NCI-H2227 (cell line): ENCODE measurements around the gene PRDM16.

Experiments used
- DNase-seq: peaks from one replicate; lab custom pipeline; 2025; ENCODE audit not compliant: unreplicated experiment; lab: John Stamatoyannopoulos, UW

PRDM16 gene

GRCh38 chr1:3250624-3251023 is 181.6 kb downstream of the PRDM16 start:
- no peak for DNase-seq

DNA sequence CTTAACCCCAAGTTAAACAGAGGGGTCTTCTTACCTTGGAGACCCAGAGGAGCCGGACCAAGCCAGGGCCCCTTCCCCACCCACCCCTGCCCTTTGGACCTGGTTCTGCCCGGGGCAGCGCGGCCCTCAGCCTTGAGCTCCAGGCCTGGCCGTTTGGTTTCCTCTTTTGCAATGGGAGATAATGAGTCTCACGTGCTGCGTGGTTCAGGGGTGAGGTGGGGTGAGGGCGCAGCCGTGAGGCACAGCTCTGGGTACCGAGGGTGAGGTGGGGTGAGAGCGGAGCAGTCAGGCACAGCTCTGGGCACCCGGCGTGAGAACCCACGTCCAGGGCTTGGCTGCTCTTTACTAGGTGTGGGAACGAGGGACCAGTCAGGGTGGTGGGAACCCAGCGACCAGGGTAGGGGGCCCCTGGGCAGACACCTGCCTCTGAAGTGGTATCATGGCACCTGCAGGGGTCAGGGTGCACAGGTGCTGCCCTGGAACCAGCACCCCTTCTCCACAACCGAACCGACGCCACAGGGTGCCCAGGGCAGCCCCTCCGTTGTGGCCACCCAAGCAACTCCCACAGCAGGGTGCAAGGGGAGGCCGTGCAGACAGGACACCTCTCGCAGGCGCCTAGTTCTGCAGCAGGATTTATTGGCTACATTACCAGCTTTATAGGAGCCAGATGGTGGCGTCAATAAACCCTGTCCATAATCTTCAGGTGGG is 182.2 kb downstream of the PRDM16 start:
- no peak for DNase-seq

DNA sequence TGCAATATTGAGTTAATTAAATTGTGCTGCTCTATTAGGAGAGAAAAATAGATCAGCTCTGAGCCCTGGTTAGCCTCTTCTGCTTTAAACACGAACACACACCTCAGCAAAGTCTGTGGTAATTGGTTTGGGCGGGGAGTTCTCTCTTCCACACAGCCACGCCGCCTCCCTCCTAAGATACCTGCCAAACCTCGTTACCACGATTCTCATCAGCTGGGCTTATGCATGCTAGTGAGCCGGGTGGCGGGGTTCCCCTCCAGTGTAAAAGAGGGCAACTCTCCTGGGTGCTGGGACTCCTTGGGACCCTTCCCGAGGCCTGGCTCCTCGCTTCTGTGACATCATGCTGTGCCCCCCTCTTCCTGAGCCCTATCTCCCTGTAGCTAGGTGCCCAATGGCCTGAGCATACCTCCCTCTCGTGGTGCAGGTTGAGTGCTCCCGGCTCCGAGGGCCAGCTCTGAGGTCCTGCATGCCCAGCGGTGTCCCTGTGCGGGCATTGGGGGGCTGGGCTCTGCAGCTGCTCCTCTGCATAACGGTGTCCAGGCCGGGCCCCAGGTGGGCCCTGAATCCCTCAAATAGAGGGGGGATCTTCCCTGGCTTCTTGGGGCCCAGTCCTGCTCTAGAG is 182.9 kb downstream of the PRDM16 start:
- DNase-seq = no peak

- DNase-seq = no peak
These were observed 186.7 kb downstream of the PRDM16 start for GRCh38 chr1:3255680-3256079.

GRCh38 chr1:3257788-3258187 is 188.8 kb downstream of the PRDM16 start:
- DNase-seq = no peak

DNA sequence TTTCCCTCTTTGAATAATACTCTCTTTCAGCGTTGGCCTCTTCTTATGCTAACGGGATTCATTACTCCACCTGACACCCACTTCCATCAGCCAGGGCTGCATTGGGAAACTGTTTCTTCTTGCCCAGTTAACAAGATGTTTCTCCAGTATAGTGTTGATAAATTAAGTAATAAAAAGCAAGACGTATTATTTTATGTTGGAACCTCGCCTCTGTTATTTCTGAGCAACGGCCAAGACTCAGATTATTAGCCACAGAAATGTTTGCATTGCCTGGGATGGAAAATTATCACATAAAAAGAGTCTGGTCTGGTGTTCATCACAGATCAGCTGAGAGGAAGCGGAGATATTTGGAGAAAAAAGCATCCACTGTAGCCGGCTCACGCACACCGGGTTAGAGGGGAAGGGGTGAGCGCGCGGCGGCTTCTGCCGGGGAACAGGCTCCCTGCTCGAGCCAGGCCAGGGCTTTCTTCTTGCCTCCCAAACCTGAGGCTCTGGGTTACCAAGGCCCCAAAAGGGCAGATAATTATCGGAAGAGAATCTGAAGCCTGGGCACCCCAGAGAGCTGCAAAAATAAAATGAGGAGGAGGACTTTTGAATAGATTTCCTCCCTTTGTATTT is 189.5 kb downstream of the PRDM16 start:
- no peak for DNase-seq

DNA sequence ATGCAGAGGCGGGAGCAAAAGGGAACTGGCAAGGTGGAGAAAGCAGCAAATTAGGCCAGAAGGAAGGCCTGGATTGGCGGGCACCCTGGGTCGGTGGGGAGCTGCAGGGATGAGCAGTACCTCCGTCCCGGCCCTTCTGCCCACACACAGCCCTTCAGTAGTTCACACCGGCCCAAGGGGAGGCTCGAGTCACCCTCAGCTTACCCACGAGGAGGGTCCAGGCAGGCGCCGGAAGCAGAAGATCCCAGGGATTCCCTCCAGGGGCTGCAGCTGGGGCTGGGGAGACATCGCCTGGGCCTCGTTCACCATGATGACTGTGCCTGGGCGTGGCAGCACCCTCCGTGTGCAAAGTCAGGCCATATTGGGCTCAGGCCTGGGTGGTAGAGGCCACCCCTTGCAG is 190.0 kb downstream of the PRDM16 start:
- no peak for DNase-seq

GRCh38 chr1:3261007-3261968 is 192.3 kb downstream of the PRDM16 start:
- DNase-seq = no peak

DNA sequence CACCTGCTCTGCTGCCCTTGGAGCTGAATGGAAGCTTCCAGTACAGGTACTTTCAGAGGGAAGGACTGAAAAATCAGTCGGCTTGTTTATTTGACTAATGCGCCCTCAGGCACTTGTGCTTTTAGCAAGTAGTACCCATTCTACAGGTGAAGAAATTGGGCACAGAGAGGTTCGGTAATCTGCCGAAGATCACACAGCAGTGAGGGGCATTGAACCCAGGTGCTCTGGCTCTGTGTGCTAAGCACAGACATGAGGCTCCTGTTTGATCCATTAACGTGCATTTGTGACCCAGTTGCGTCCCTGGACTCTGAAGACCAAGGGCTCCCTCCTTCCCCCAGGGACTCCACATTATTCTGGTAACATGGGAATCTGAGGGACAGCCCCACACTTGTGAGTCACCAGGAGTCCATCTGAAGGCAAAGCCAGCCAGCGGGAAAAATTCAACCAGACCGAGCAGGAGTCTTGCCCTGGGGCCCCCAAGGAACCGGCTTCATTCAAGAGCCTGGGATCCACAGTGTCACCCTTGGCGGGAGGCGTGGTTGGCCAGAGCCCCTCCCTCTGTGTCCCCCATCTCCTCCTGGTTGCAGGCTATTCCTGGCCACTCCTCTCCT is 193.1 kb downstream of the PRDM16 start:
- DNase-seq = no peak

GRCh38 chr1:3262681-3263286 is 193.8 kb downstream of the PRDM16 start:
- DNase-seq = no peak

GRCh38 chr1:3263790-3264189 is 194.8 kb downstream of the PRDM16 start:
- DNase-seq = no peak

GRCh38 chr1:3264456-3264855 is 195.5 kb downstream of the PRDM16 start:
- DNase-seq = no peak

DNA sequence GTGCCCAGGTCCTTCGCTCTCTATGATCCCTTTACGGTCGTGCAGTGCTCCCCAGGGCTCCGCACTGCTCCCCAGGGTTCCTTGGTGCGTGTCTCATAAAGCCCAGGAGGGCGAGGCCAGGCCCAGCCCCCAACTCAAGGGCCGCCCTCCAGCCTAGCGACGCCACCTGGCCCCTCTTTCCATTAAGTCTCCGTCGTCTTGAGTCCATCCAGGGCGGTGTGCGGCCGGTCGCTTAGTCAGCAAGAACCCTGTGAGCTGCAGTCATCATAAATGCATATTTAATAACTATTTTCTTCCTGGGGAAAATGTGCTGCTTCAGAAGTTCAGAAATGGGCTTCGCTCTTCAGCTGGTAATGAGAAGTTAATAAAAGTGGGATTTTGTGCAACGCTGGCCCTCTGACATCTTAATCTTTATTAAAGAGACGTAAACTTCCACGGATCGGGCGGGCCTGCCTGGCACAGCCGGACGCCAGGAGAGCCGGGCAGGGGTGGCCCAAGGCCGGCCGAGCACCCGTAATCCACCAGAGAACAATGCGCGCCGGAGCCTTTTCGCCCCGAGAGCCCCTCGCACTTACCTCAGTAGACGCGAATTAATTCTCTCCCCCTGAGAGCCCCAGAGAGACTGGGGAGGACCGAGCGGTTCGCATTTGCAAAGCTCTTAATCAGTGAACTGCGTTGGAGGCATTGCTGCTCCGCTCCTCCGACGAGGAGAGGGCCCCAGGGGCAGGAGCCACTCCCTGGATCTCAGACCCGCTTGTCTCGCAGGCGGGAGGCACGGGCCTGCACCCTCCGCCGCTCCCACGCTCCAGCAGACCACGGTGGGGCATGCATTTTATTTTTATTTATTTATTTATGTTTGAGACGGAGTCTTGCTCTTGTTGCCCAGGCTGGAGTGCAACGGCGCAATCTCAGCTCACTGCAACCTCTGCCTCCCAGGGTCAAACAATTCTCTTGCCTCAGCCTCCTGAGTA is 197.1 kb downstream of the PRDM16 start:
- no peak for DNase-seq

DNA sequence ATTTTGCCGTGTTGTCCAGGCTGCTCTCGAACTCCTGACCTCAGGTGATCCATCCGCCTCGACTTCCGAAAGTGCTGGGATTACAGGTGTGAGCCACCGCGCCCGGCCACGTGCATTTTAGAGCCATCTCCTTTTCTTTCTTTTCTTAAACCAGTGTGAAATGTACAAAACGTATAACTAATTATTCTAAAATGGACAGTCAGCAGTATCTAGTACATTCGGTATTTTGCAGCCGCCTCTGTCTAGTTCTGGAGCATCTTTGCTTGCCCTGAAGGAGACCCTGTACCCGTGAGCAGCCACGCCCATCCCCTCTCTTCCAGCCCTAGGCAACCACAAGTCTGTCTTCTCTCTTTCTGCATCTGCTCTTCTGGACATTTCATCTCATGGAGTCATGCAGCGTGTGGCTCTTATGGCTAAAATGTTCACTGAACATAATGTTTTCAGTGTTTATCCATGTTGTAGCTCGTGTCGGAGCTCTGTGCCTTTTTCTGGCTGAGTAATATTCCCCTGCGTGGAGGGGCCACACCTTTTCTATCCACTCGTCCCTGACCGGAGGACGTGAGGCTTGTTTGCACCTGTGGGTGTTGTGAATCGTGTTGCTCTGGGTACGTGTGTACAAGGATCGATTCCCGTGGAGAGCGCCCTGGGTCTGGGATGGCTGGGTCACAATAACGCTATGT is 198.0 kb downstream of the PRDM16 start:
- DNase-seq = no peak

- DNase-seq = no peak
These were observed 198.7 kb downstream of the PRDM16 start for GRCh38 chr1:3267550-3268270.

- DNase-seq = no peak
These were observed 199.3 kb downstream of the PRDM16 start for GRCh38 chr1:3268281-3268680.

DNA sequence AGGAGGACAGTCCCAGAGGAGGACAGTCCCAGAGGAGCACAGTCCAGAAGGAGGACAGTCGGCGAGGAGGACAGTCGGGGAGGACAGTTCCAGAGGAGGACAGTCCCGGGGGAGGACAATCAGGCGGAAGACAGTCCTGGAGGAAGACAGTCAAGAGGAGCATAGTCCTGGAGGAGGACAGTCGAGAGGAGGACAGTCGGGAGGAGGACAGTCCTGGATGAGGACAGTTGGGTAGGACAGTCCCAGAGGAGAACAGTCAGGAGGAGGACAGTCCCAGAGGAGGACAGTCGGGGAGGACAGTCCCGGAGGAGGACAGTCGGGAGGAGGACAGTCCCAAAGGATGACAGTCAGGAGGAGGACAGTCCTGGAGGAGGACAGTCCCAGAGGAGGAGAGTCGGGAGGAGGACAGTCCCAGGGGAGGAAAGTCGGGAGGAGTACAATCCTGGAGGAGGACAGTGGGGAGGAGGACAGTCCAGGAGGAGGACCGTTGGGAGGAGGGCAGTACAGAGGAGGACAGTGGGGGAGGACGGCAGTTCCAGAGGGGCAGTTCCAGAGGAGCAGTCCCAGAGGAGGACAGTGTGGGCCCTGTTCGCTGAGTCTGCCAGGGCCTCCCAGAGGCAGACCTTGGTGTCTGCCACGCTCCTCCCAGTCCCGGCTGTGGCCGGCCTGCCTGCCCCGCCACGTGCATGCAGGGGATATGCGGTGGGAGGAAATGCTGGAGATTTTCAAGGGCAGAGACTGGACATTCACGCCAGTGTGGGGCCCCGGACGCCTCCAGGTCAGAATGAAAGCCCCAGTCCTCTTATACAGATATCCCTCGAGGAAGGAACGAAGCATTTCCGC is 201.6 kb downstream of the PRDM16 start:
- no peak for DNase-seq
